GM18868 (cell line): ENCODE measurements around the gene HUNK.
"Not testable (repeated sequence)": the region's sequence is repeated elsewhere in the genome, so short reads cannot be mapped to it uniquely, and the experiment has no call there.

ENCODE experiments used
- ATAC-seq: cut with Tn5 transposase; IDR thresholded peaks from one replicate; pipeline ENCODE4 v1.9.1; 2021; ENCODE audit warnings: mild to moderate bottlenecking, moderate library complexity; ENCODE audit not compliant: unreplicated experiment

The HUNK gene

DNA sequence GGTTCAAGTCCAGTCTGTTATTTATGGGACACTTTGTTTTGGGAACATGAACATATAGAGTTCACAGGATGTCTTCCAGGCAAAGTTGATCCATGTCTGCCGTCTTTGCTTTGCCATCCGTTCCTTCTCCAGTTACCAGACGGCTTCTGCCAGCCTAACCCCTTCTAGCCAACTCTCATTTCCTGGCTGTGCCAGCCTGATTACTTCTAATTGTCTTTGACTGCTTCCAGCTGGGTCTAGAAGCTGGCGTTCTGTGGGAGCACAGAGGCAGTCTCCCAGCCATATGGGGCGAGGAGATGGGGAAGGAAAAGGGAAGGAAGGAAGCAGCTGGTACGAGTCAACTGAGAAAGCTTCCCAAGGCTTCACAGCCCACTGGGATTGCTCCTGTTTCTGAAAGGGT lies 3.1 kb upstream of the HUNK start:
- no peak for ATAC-seq

DNA sequence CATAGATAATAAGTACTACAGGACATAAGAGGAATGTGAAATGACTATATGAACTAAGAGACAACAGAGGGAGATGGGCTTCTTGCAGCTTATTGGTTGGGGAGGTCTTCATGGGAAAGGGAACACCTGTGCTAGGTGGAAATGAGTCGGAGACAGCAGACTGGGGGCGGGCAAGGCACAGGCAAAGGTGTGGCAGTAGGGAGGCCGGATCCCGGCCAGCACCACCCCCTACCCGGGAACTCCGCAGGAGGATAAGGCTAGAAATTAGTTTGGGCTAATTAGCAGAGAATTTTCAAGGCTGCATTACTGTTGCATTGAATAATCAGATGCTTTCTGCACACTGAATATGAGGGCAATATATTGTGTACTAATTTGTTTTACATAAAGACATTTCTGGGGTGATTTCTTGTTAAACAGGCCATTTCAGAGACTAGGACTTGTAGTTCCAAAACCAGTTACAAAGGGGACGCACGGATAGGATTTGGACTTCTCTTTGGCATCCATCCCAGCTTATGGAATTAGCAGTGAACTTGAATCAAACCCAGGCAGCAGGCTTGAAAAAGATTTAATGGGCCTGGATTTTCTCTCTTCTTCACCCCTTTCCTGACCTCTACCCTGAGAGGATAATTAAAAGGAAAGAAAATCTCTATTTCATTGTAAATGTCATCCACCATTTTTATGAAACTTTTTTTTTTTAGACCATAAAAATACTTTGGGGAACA lies 2.2 kb upstream of the HUNK start:
- no peak for ATAC-seq

DNA sequence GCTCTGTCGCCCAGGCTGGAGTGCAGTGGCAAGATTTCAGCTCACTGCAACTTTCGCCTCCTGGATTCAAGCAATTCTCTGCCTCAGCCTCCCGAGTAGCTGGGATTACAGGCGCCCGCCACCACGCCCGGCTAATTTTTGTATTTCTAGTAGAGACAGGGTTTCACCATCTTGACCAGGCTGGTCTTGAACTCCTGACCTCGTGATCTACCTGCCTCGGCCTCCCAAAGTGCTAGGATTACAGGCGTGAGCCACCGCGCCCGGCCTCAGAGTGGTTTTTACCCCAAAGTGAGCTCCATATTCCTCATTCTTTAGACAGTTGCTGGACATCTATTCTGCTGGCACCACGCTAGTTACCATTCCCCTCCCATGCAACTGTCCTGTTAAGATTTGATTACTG lies 1.4 kb upstream of the HUNK start:
- ATAC-seq: not testable (repeated sequence)

DNA sequence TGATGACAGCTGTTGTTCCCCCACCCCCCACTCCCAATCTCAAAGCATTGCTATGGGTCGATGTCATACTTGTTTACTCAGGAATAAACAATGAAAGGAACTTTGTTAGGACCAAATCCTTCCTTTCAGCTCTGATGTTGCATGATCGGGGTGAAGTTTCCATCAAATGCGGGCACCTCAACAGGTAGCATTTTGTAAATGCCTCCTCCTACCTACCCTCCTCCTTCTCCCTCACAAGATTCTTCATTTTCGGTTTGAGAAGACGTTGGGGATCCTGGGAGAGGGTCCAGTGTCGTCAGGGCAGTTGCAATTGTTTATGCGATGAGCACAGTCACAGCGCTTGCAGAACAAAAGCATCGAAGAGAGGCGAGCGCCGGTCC lies 758 bp upstream of the HUNK start:
- no peak for ATAC-seq

DNA sequence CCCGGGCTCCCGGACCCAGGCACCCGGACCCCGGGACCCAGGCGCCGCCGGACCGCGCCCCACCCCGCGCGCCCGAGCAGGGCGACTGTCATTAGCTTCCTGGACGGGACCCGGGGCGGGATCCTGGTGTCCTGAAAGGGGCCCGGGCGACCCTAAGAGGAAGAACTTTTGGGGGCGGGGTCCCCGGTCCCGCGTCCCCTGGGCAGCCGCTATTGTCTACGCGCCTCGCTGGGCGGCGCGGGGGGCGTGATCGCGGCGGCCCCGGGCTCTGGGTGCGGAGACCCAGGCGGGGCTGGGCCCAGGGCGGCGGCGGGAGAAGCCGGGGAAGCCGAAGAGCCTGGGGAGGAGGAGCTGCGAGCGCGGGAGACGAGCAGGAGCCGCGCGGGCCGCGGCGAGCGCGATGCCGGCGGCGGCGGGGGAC lies 465 bp downstream of the HUNK start:
- peak; percentile 6 for ATAC-seq

DNA sequence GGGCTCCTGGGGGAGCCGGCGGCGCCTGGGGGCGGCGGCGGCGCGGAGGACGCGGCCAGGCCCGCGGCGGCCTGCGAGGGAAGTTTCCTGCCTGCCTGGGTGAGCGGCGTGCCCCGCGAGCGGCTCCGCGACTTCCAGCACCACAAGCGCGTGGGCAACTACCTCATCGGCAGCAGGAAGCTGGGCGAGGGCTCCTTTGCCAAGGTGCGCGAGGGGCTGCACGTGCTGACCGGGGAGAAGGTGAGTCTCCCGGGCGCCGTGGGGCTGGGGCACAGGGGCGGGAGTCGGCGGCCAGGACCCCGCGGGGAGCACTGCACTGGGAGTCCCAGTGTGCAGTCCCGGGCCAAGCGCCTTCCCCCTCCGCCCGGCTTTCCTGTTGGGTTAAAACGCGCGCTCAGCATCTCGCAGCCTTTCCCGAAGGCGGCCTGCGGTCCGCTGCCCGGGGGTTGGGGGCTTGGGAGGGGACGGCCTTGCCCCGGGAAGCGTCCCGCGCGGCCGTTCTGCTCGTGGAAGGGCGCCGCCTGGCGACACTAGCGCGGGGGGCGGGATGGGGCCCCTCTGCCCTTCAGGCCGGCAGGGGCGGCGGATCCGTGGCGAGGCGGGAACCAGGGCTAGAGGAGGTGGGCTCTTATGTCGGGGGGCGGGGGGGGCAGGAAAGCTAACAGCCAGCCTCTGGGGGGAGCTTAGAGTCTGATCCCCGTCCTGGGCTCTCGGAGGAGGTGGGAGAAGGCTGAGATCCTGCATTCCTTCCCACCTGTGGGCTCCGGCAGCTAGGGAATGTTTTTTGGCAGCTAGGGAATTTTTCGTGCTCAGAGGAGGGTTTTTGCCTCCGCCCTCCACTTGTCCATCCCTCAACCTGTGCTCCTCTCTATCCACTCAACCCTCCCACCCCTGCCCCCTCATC lies 1.1 kb downstream of the HUNK start:
- peak; percentile 46 for ATAC-seq

DNA sequence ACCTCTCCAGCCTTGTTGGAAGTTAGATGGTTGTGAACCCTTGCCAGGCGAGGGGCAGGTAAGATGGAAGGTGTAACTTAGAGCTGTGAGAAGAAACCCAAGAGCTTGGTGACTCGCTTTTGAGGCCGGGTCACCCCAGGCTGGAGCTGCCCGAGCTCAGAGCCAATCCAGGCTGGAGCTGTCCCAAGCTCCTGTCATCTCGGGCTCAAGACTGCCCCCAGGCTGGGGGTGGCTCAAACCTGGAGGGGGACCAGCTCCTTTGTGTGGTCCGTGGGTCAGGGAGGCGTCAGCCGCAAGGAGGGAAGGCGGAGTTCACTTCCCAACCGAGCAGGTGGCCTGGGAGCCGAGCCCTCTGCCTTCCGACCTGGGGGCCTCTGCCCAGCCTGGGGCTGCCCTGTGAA lies 2.0 kb downstream of the HUNK start:
- no peak for ATAC-seq

DNA sequence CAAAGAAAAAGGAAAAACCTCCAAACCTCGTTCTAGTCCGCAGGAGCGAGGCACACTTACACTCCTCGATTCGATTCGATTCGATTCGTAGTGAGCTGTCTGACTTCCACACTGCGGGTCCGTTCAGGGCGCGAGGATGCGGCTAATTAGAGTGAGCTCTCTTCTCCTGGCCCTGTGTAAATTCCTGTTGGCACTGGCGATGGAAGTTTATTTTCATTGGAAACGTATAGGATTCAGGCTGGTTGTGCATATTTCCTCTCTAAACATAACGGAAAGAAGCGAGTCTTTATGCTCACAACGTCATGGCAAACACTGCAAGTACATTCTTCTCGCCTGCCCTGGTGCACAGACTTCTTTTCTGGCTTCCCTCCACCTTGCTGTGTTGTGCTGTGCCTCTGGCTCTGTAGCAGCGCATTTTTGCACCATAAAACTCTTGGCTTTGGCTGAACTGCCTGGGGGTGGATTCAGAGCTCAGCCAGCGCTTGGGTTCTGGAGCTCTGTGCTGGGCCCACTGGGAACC lies 2.7 kb downstream of the HUNK start:
- no peak for ATAC-seq

DNA sequence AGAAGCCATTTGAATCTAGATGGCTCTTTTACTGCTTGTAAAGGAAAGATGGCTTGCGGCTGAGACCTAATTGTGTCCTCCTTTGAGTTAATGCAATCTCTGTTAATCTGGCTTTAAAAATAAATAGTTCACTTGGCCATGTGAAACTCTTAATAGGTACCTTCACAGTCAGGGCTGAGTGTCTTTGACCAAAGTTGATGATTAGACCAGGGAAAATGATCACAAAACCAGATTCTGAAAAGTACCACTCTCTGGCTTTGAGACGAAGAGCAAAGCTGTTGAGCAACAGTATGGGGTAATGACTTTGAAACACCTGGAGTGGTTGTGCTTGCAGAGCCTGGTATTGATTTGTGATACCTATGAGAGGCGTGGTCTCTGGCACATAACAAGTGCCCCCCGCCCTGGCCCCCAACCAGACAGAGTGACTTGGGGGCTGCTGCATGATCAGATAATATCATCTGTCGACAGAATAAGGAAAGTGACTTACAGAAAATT lies 4.7 kb downstream of the HUNK start:
- no peak for ATAC-seq

DNA sequence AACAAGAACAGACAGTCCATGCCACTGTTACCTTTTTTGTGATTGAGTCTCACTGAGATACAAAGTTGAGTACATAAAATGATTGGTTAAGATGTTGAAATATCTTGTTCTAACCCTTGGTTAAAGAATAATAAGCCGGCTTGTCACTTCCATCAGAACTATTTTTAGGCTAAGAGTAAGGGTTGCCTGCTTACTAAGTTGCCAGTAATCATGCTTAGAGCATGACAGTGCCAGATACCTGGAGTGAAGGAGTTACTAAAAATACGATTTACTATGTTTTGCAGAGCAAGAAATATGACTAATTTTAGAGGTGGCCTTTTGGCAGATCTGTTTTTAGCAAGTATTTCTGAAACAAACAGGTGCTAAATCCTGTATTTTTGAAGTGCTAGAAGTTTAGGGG lies 6.0 kb downstream of the HUNK start:
- no peak for ATAC-seq

DNA sequence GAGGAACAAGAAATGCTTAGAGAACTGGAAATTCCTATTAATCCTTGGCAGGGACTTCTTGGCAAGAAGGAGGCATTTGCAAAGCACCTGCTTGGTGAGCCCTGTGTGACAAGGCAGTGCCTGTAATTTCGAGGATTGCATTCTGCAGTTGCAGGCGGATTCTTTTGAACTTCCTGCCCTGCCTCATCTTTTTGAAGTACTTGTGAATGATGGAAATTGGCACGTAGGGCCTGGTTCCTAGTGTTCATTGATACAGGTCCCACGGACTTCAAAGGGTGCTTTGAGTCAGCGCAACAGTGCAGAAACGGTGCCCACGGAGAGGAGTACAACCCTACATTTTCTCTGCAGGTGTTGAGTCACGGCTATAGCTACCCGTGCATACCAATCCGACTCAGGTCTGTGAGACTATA lies 6.4 kb downstream of the HUNK start:
- no peak for ATAC-seq

DNA sequence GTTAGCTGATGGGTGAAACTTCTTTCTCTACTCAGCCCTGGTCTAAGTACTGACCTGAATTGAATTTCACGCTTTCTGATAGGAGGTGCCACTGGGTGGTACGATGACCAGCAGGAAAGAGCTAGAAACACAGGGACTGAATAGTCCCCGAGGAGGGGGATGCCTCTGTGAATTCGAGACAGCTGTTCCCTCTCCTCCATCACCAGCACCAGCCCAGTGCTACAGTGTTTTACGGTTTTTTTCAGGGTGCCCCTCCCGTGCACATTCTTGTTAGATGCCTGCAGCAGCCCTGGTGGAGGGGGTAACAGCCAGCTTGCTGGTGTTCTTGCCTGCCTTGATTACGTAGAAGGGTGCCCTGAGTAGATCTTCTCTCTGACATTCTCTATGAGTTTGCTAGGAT lies 7.1 kb downstream of the HUNK start:
- no peak for ATAC-seq

DNA sequence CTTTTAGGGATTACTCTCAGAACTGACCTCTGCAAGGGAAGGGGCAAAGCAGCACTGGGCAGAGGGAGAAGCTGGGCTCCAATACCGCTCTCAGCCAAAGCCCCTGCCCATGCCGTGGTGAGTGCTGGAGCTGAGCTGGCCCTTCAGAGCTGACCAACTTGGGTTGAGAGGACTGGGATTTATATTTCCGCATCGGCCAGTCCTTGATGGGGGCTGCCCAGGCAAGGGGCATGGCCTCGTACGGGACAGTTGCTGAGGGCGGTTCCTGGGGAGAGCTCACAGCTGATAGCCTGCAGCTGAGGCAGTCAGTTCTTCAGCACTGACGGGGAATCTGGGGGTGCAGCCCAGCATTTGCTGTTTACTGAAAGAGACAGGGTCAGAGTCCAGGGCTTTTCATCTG lies 8.0 kb downstream of the HUNK start:
- ATAC-seq: no peak

DNA sequence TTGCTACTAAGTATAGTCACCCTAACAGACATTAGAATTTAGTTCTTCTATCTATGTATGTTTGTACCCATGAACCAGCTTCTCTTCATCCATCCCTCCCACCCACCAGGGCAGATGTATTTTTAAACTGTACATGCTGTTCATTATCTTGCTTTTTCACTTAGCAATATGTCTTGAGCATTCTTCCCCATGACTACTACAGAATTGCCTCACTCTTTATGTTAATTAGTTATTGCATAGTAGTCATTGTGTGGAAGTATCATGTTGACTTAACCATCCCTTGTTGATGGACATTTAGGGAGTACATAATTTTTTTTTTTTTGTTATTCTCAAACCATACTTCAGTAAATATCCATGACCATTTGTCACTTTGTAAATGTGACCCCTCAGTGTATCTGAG lies 9.9 kb downstream of the HUNK start:
- ATAC-seq: no peak

DNA sequence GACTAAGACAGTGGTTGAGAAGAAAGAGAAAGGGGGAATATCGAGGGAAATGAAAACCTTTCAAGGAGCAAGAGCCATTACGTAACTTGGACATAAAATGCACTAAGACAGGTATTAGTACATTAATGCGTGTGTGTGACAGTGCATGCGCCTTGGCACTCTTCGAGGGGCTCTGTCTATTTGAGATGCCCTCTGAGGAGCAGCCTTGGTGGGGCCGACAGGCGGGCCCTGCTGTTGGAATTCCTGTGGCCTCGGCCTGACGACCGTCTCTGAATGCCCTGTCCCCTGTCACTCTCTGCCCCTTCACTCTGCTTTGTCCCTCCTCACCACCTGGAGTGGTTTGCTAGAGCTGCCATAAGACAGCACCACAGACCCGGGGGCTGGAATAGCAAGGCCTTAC lies 12.3 kb downstream of the HUNK start:
- no peak for ATAC-seq

DNA sequence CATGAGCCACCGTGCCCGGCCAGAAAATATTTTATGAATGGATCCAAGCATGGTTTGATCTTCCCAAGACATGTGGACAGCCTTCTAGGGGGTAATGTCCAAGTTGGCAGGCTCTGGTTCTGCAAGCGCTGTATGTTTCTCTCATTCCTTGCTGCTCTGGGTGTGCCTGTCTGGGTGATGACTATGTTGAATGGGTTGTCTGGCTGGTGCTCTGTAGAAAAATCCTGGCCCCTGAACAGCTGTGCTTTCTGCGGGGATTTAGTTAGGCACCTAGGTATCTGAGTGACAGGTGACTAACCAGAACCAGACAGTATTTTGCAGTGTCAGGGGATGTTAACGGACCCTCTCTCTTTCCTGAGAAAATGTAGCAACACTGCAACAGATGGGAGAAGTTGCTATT lies 14.1 kb downstream of the HUNK start:
- ATAC-seq: no peak

DNA sequence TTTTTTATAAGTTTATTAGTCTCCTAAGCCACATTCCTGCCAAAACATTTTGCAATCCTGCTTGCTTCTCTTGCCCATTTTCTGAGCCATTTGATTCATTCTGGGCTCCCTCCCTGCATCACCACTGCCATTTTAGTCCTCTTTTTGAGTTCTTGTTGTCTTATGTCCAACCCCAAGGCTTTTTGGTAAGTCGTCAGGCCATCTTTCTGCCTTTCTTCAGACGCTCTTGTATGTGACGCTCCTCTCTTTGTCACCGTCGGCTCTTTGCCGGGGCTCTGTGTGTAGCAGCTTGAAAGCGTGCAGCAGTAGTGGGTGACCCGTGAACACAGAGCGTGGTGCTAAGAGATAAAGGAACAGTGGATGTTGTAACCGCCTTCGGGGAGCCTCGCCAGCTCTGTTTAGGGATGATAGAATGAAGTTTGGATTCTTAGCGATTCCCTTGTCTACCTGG lies 14.6 kb downstream of the HUNK start:
- ATAC-seq: no peak

DNA sequence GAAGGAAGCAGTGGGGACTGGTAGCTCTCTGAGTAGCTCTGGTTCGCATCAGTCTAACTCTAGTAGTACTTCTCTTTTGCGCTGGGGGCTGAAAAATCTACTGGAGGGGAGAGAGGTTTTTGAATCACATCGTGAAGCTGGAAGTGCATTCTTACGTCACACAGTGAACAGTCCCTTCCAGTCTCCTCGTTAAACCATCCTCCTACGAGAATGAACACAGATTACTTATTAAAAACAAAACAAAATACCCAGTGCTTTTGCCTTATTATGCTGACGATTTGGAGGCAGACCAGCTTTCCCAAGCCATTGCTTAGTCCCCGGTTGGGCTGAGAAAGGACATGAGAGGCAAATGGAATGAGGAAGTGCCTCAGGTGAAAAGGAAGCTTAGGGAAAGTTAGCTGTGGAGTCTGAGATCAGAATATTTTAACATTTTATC lies 16.1 kb downstream of the HUNK start:
- no peak for ATAC-seq

DNA sequence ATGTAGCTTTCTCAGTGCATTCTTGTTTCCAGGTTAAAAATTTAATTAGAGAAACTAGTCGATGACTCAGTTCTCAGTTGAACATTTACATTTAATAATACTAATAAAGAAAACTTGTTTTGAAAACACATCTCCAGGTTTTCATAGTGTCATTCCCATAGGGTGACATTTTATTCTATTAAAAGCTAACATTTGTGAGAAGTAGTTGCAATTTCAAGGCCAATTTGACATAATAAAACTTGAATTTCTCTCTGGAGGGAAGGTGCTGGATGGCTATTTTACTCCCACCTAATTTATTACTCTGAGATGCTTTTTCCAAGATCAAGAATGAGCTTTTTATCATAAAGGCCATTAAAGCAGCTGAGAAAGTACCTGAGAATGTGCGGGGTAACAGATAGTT lies 16.6 kb downstream of the HUNK start:
- ATAC-seq: no peak

DNA sequence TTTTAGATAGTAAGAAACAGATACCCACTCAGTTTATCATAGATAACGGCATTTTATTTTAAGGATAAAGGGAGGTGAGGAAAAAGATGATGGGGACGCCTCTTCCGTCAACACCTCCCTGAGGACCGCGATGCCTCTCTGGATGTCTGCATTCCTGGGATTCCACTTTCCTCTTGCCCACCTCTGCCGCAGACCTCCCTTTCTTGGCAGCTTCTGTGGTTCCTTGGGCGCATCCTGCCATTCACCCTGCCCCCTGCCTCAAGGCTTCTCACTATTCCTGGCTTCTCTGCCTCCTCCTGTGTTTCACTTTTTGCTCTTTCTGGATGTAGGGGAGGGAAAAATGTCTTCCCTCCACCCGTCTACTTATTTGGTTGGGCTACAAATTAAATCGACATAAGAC lies 19.9 kb downstream of the HUNK start:
- no peak for ATAC-seq

DNA sequence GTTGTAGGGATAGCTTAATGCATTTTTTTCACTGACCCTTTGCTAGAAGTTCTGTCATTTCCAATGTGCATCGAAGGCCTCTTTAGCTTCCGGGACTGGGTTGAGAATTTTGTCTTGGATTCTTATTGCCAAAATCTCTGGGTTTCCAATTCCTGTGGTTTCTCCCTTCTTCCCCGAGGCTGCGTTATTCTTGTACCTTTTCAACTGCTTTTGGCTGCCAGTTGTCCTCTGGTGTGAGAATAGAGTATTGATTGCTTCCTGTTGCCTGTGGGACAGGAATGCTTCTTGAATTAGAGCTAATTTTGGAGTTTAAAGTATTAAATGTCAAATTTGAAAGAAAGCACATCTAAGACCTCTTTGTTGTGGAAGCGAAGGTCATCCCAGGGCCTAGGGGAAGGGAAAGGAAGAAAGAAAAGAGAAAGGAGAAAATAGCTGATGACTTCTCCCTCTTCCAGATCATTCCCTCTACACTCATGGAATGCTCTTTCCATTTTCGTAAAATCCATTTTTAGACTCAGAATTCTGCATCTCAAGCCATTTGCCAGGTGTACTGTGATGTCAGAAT lies 21.1 kb downstream of the HUNK start:
- ATAC-seq: no peak

DNA sequence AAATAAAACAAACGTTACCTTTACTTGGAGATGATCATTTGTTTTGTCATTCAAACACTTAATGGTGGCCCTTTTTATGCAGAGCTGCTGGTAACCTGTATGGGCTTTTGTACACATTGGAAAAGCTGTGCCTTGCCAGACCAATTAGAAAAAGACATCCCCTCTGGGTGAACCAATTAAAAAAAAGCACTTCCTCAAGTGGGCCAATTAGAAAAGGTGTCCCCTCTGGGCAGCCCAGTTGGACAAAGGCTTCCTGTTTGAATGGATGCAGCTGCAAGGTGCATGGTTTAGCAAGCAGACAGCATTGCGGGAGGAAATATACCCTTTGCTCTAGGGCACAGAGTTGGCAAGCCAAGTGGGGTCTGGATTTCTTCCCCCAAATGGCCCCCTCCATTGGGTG lies 21.6 kb downstream of the HUNK start:
- ATAC-seq: no peak
